ENCODE data around the gene ADARB1. TPM values are rescaled to one million over a fixed set of nuclear protein-coding genes. Genes with fewer than 3 reads are reported as not detected.

Gene ADARB1
- total RNA-seq, 4 donors from 2014 or later: 18.2 to 57.6 (median 32.0) TPM

- peaks cover 0 to 14% (median 0%) of the 10 kb centered on the region in 3 donors for H3K36me3 ChIP-seq
- no peaks in the 10 kb centered on the region for H3K9me3 ChIP-seq
- no peak for TF ChIP-seq POLR2A (IDR thresholded peaks at IDR 0.05)
- no peak for TF ChIP-seq CTCF (IDR thresholded peaks at IDR 0.05)
- TF ChIP-seq EP300 (IDR thresholded peaks at IDR 0.05): no peak
- H3K27me3 ChIP-seq: no peaks in the 10 kb centered on the region
- no peak overlapping the region for H3K27ac ChIP-seq
- no peak overlapping the region for H3K4me3 ChIP-seq
- DNase-seq (ENCODE audit: low spot score in 2 of 2): no peak
- 92 to 94% methylated on average over 13 of the region's 13 CpGs for WGBS, 2 donors
- H3K4me1 ChIP-seq: peaks cover 3 to 41% (median 29%) of the 10 kb centered on the region in 4 donors
Observed at GRCh38 chr21:45127937-45128336, 53.6 kb downstream of the ADARB1 start.

DNA sequence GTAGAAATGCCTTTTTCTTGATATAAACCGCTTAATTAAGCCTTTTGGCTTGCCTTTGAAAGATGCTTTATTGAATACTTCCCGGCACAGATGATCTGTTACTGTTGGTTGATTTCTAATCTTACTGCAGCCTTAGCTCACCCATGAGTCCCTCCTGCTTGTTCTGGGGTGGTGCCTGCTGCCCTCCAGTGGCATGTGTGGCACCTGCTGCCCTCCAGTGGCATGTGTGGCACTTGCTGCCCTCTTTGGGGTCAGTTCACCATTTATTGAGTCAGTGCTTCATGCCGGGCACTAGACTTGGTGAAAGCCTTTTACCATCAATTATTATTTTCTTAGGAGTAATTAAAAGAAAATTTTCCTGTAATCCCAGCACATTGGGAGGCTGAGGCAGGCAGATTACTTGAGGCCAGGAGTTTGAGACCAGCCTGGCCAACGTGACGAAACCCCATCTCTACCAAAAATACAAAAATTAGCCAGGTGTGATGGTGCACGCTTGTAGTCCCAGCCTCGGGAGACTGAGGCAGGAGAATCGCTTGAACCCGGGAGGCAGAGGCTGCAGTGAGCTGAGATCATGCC, 54.3 kb downstream of the ADARB1 start:
- WGBS, 2 donors: 55% methylated on average over 9 of the region's 9 CpGs
- peaks cover 3 to 41% (median 29%) of the 10 kb centered on the region in 4 donors for H3K4me1 ChIP-seq

DNA sequence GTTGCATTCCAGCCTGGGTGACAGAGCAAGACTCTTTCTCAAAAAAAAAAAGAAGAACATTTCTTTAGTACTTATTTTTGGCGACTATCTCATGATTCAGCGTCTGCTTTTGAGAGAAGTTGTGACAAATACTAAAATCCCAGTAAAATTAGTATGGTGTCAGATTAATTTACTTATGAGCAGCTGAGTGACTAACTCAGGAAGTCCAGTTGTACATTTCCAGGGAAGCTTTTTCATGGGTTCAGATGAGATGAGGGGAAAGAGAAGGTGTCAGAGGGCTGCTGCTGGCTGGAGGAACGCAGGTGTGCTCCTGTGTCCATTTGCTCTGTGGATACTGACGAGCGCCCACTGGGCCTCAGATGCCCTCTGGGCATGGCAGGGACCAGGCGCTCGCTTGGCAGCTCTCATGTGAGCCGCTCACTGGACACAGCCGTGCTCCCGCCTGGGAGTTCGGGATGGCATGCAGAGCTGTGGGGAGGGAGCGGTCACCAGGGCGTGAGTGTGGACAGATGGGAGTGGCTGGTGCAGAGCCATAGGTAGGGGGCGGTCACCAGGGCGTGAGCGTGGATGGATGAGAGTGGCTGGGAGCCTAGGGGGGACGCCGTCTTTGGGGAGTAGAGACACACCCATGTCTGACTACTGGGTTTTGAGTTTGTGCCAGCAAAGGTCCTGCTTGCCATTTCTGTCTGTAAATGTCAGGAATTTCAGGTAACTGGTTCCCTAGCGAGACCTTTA, 55.0 kb downstream of the ADARB1 start:
- peaks cover 3 to 42% (median 29%) of the 10 kb centered on the region in 4 donors for H3K4me1 ChIP-seq
- peaks cover 0 to 14% (median 0%) of the 10 kb centered on the region in 3 donors for H3K36me3 ChIP-seq
- no peaks in the 10 kb centered on the region for H3K9me3 ChIP-seq
- 68 to 79% methylated on average over 19 of the region's 19 CpGs for WGBS, 2 donors
- no peak for DNase-seq (ENCODE audit: low spot score in 2 of 2)
- peak overlapping the region; percentile 29 to 92 (median 78) for H3K27ac ChIP-seq
- H3K4me3 ChIP-seq: no peak overlapping the region
- TF ChIP-seq POLR2A (IDR thresholded peaks at IDR 0.05) (no peak), CTCF (IDR thresholded peaks at IDR 0.05) (no peak), EP300 (IDR thresholded peaks at IDR 0.05) (no peak)
- H3K27me3 ChIP-seq: no peaks in the 10 kb centered on the region

More for the DNA sequence above, 54.3 kb downstream of the ADARB1 start:
- Histone ChIP-seq H3K27ac (peak overlapping the region in 2 of 4 donors; percentile 84 to 92), H3K36me3 (peaks cover 0 to 14% (median 0%) of the 10 kb centered on the region in 3 donors), H3K4me3 (no peak overlapping the region), H3K9me3 (no peaks in the 10 kb centered on the region), H3K27me3 (no peaks in the 10 kb centered on the region)
- DNase-seq (ENCODE audit: low spot score in 2 of 2): peak; percentile 43 to 69
- TF ChIP-seq CTCF (IDR thresholded peaks at IDR 0.05) (peak; percentile 77 to 85 (median 84)), EP300 (IDR thresholded peaks at IDR 0.05) (peak in 1 of 2 donors; percentile 20), POLR2A (IDR thresholded peaks at IDR 0.05) (no peak)

GRCh38 chr21:45130324-45130774, 56.0 kb downstream of the ADARB1 start:
- DNase-seq (ENCODE audit: low spot score in 2 of 2): no peak
- Histone ChIP-seq H3K36me3 (peaks cover 0 to 18% (median 0%) of the 10 kb centered on the region in 3 donors), H3K4me1 (peaks cover 3 to 51% (median 29%) of the 10 kb centered on the region in 4 donors), H3K27ac (peak overlapping the region; percentile 62 to 92 (median 78)), H3K4me3 (peak overlapping the region in 3 of 4 donors; percentile 1 to 30 (median 4)), H3K9me3 (no peaks in the 10 kb centered on the region), H3K27me3 (no peaks in the 10 kb centered on the region)
- TF ChIP-seq POLR2A (IDR thresholded peaks at IDR 0.05) (no peak), CTCF (IDR thresholded peaks at IDR 0.05) (peak in 1 of 5 experiments; percentile 17), EP300 (IDR thresholded peaks at IDR 0.05) (peak; percentile 61 to 69)
- WGBS, 2 donors: 6 to 9% methylated on average over 10 of the region's 10 CpGs

DNA sequence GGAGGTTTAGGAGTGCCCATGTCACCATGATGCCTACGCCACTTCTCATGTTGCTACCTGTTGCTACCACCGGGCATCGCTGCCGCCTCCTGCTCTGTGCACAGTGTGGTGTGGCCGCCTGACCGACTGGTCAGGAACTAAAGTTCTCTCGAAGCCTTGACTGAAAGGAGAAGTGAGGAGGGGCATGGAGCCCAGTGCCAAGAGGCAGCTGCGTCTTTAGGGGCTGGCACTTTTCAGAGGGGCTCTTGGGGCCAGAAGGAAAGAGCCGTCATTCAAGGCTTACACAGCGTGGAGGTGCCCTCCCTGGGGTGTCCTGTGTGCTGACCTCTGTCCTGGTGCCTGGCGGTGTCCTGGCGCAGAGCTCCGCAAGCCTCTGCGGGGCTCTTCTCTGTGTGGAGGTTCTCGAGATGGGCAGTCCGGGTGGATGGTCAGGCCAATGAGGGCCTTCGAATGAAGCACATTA, 57.2 kb downstream of the ADARB1 start:
- peaks cover 3 to 57% (median 29%) of the 10 kb centered on the region in 4 donors for H3K4me1 ChIP-seq

More for the DNA sequence above, 57.2 kb downstream of the ADARB1 start:
- DNase-seq (ENCODE audit: low spot score in 2 of 2): no peak
- H3K9me3 ChIP-seq: no peaks in the 10 kb centered on the region
- no peaks in the 10 kb centered on the region for H3K27me3 ChIP-seq
- H3K36me3 ChIP-seq: peaks cover 0 to 14% (median 0%) of the 10 kb centered on the region in 3 donors
- peak overlapping the region in 2 of 4 donors; percentile 8 to 92 for H3K27ac ChIP-seq
- TF ChIP-seq POLR2A (IDR thresholded peaks at IDR 0.05): no peak
- TF ChIP-seq EP300 (IDR thresholded peaks at IDR 0.05): no peak
- TF ChIP-seq CTCF (IDR thresholded peaks at IDR 0.05): no peak
- H3K4me3 ChIP-seq: no peak overlapping the region
- WGBS, 2 donors: 83 to 86% methylated on average over 17 of the region's 17 CpGs

Data from tibial nerve (tissue), 4 donors.